Esophagus squamous epithelium (tissue), 4 donors: ENCODE data around the gene MYO16.

Experiments
- CTCF ChIP-seq, 6 experiments: fragments of 450-650 bp in 4 of 6; fragments of 200-600 bp in 2 of 6; sonication (generic) in 2 of 6; IDR thresholded peaks; one replicate each; pipeline ENCODE4 v1.5.1; 2016 to 2019; ENCODE audit warnings: antibody characterized with exemption in 6 of 6, mild to moderate bottlenecking in 4 of 6, moderate library complexity in 4 of 6
- POLR2A ChIP-seq, 4 donors: fragments of 450-650 bp; IDR thresholded peaks; one replicate each; pipeline ENCODE4 v1.6.1; 2017; ENCODE audit warnings: antibody characterized with exemption in 4 of 4, mild to moderate bottlenecking in 4 of 4, moderate library complexity in 3 of 4

GRCh38 chr13:109256866-109257760 lies 627.7 kb downstream of the MYO16 start:
- TF ChIP-seq POLR2A (IDR thresholded peaks at IDR 0.05): no peak
- no peak for TF ChIP-seq CTCF (IDR thresholded peaks at IDR 0.05)
